Loucy (cell line): Measurements from ENCODE around the gene USP17L12.
"Not testable (repeated sequence)": the region's sequence is repeated elsewhere in the genome, so short reads cannot be mapped to it uniquely, and the experiment has no call there.

Experiments used
- EZH2phosphoT487 ChIP-seq: fragments of 200-600 bp; IDR thresholded peaks from 2 replicates; pipeline ENCODE4 v1.6.1; 2018; ENCODE audit warnings: antibody characterized with exemption, mild to moderate bottlenecking, moderate library complexity, borderline replicate concordance
- TF ChIP-seq, protein P1 (sequence below): fragments of 200-600 bp; sonication (generic); conservative IDR thresholded peaks from 2 replicates; pipeline ENCODE4 v1.5.1; 2014; ENCODE audit warnings: mild to moderate bottlenecking, antibody characterized with exemption, low read length

DNA sequence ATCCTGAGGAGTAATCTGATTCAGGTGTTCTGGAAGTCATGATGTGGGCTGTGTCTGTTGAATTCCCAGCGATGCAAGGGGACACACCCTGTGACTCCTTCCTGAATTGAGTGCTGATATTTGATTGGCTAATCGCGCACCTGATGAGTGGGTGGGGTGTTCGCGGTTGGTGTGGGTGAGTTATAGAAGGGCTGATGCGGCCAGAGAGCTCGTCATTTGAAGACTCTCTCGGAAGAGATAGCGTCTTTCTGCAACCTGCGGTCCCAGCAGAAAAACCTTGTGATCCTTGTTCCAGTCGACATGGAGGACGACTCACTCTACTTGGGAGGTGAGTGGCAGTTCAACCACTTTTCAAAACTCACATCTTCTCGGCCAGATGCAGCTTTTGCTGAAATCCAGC, 9.6 kb upstream of the USP17L12 start, which contains the start of gene USP17L10:
- TF ChIP-seq, protein P1, sequence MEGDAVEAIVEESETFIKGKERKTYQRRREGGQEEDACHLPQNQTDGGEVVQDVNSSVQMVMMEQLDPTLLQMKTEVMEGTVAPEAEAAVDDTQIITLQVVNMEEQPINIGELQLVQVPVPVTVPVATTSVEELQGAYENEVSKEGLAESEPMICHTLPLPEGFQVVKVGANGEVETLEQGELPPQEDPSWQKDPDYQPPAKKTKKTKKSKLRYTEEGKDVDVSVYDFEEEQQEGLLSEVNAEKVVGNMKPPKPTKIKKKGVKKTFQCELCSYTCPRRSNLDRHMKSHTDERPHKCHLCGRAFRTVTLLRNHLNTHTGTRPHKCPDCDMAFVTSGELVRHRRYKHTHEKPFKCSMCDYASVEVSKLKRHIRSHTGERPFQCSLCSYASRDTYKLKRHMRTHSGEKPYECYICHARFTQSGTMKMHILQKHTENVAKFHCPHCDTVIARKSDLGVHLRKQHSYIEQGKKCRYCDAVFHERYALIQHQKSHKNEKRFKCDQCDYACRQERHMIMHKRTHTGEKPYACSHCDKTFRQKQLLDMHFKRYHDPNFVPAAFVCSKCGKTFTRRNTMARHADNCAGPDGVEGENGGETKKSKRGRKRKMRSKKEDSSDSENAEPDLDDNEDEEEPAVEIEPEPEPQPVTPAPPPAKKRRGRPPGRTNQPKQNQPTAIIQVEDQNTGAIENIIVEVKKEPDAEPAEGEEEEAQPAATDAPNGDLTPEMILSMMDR = not testable (repeated sequence)
- not testable (repeated sequence) for TF ChIP-seq EZH2phosphoT487
